Measurements from ENCODE around the gene GTF3C5.
"Not testable (repeated sequence)": the region's sequence is repeated elsewhere in the genome, so short reads cannot be mapped to it uniquely, and the experiment has no call there.

GTF3C5 gene

DNA sequence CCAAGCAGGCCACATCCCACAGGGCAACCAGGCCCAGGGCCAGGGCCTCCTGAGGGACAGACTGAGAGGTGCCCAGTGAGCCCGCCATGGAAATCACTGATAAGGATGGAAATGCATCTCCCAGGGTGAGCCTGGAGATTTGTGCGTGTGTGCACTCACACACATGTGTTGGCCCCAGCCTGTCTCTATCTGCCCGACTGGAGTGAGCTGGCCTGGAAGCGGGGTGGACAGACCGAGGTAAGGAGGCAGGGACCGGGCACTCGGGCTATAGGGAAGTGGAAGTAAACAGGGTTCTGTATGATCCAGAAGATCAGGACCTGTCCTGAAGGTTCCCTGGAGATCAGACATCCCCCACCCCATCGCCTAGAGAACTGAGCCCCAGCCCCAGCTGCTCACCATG, 34.9 kb upstream of the GTF3C5 start:
- no peak for DNase-seq (ENCODE audit: low spot score)

DNA sequence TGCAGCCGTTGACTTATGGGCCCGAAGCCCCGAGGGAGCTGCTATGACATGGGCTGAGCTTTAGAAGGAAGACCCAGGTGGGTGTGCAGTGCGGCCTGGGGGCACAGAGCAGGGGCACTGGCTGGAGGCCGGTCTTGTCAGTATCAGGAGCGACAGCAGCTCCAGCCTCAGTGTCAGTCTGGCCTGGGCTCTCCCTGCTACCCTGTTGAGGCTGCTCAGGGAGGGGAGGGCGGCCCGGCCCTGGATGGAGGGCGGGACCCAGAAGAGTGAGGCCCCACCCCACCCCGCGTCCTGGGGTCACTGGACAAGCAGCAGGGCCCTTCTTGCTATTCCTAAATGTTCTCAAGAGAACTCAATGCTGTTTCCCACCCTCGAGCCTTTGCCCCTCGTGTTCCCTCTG, 34.3 kb upstream of the GTF3C5 start:
- DNase-seq (ENCODE audit: low spot score): no peak

DNA sequence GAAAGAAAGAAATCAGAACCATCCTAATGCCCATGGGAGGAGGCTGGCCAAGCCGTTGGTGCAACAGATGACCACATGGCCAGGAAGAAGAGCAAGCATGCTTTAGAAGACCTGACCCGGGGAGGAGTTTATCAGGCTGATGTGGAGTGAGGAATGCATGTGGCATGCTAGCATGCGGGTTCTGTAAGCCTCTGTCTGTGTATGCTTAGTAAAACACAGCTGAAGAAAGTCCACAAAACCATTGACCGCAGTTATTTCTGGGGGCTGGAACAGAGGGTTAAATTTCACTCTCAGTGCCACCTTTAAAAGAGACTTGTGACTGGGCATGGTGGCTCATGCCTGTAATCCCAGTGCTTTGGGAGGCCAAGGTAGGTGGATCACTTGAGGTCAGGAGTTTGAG, 33.2 kb upstream of the GTF3C5 start:
- DNase-seq (ENCODE audit: low spot score): no peak

DNA sequence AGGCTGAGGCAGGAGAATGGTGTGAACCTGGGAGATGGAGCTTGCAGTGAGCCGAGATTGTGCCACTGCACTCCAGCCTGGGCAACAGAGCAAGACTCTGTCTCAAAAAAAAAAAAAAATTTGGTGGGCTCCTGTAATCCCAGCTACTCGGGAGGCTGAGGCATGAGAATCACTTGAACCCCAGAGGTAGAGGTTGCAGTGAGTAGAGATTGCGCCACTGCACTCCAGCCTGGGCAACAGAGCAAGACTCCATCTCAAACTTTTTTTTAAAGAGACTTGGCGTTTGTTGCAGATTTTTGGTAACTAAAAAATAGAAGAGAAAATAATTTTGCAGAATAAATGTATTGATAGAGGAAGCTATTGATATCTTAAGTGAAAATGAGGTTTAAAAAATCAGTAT, 32.6 kb upstream of the GTF3C5 start:
- not testable (repeated sequence) for DNase-seq (ENCODE audit: low spot score)

DNA sequence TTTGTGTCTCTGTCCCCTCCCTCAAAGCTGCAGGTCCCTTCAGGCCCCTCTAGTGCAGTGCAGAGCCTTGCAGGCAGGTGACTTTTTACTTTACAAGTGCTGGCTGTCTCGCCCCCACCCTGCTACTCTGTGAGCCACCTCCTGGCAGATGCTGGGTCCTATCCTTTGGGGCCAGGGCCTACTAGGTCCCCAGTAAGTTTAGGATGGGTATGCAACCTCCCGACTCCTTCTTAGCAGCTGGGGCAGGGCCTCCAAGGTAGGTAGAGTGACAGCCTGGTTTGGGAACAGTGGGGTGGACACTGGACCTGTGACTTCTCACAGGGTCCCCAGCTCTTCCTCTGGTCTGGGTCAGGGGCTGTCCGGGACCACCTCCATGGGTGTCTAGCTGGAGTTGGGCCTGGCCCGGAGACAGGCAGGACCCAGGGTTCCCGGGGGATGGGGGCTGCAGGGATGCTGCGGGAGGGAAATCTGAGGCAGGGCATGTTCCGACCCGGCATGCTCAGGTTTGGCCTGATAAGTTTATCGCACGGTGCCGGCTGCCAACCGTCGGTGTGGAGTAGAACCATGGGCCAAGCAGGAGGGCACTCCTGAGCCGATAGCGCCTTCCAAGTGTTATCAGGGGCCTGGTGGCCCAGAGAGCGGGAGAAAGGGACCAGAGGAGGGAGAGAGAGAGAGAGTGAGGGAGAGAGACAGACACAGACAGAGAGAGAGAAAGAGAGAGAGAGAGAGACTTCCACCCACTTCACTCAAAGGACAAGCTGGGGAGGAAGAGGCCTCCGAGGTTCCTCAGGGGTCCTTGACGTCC, 31.8 kb upstream of the GTF3C5 start:
- DNase-seq (ENCODE audit: low spot score): no peak

DNA sequence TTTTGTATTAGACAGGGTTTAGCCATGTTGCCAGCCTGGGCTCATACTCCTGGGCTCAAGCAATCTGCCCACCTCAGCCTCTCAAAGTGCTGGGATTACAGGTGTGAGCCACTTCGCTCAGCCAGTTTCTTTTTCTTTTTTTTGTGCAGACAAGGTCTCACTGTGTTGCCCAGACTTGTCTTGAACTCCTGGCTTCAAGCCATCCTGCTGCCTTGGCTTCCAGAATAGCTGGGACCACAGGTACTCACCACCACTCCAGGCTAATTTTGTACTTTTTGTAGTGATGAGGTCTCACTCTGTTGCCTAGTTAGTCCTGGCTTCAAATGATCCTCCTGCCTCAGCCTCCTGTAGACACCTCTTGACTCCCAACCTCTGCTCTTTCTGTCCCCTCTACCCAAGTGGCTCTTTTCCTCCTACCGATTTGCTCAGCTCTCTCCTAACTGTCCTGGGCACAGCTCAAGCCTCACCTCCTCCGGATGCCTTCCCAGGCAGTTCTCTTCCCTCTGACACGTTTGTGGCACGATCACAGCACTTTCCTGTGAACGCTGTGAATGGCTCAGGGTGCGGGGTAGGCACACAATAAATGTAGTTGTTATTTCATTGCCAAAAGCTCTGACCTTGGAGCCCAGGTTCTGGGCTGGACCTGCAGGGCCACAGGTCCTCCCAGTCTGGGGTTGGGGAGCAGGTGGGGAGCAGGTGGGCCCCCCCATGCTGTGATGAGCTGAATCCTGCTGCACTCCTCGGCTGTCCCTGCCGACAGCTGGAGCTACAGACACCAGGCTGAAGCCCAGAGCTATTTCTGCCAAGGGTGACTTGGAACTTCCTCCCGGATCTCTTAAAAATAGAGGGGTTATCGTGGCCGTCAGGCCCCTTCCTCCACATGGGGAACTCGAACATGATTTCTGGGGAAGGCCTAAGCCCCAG, 28.4 kb upstream of the GTF3C5 start:
- DNase-seq (ENCODE audit: low spot score): no peak

DNA sequence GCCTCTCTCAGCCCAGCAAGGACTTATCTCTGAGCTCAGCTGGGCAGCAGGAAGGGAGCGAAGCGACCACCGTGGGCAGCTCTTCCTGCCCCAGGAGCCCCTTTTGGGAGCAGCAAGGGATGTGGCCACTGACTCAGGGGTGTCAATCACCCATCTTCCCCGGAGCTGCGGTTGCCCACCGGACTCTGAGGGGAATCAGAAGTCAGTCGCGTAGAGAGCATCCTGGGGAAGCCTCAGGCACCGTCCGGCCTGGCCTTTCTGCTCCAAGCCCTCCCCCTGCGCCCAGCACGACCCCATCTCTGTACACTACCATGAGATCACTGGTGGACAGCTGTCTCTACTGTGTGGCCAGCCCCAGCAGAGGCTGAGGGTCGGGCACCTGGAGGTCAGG, 27.7 kb upstream of the GTF3C5 start:
- no peak for DNase-seq (ENCODE audit: low spot score)

DNA sequence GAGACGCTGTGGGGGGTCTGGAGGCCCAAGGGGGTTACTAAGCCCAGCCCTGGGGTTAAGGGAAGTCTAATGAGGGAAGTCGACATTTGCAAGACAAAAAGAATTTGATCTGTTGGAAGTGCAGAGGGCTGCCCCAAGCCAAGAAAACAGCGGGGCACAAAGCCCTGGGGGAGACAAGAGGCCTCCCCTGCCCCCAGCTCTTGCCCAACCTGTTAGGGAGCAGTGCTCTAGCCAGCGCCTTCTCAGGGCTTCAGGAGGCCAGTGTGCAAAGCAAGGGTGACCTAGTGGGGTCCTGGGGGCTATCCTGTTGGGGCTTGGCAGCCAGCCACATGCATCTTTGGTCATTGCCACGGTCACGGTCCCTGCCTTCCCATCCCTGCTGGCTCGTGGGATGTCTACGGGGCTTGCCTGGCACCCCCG, 27.1 kb upstream of the GTF3C5 start:
- no peak for DNase-seq (ENCODE audit: low spot score)

DNA sequence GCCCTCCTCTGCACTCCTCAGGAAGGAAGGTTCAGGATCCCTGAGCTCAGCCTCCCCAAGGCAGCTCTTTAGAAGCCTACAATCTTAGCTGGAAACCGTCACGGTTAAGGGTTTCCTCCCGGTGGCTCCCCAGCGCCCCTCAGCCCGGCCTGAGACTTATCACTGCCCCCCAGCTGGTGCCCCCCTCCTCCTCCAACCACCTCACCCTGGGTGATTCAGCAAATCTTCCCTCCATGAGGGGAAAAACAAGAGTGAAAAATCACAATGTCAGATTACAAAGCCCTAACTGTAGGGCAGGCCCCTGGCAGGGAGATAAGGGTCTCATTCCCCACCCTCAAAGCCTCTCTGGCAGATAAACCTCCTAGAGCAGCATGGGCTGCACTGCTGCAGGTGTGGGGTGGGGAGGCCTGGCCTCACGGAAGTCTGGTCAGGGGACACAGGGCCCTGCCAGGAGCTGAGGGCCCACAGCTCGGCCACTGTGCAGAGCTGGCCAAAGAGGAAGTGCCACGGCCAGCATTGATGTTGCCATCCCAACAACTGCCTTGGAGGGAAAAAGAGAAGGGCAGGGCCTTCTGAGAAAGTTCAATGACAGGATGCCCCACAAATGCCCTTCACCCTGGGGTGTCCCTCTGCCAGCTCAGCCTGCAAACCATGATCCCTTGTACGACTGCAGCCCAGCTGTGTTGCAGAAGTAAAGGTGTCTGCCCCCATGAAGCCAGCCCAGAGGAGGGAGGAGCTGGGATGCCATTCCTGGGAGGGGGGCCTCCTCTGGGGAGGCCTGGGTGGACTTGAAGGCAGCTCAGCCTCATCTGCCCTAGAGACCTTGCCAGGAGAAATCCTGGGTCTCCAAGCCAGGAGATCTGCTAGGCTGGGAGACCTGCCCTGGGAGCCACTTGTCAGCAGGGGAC, 26.5 kb upstream of the GTF3C5 start:
- DNase-seq (ENCODE audit: low spot score): peak; percentile 39

DNA sequence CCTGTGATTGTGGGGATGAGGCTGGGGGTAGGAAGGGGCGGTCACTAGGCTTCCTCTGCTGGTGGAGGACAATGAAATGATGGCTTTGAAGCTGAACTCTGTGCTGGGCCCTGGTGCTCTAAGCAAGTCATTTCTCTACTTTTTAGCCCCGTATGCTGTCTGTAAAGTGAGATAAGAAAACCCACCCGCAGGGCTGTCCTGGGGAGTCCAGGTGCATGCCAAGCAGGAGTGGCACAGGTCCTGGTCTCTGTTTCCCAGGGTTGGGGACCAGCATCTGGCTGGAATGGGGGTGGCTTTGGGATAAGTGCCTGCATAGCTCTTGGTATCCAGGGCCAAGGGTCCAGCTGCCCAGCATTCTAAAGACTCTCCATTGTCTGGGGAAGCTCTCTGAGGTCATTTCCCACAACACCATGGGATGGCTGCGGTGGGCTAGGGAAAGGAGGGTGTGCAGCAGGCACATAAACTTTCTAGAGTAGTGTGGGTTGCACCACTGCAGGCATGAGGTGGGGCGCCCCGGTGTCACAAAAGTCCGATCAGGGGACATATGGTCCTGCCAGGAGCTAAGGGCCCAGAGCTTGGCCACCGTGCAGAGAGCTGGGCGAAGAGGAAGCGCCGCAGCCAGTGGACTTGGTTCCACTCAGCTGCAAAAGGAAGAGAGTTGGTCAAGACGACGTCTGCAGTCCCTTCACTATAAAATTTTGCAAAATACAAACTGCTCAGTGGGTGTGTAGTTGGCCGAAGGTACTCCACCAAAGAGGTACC, 25.6 kb upstream of the GTF3C5 start:
- no peak for DNase-seq (ENCODE audit: low spot score)

DNA sequence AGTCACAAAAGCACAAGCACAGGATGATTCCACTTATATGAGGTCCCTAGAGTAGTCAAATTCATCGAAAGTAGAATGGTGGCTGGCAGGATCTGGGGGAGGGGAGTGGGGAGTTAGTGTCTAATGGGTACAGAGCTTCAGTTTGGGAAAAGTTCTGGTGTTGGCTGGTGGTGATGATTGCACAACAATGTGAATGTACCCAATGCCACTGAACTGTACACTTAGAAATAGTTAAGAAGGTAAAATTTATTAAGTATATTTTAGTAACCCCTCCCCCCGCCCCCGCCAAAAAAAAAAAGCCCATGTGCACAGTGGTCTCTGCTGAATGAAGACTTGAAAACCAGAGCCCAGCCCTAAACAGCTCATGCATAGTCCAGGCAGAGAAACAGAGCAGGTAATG, 24.8 kb upstream of the GTF3C5 start:
- DNase-seq (ENCODE audit: low spot score): no peak

DNA sequence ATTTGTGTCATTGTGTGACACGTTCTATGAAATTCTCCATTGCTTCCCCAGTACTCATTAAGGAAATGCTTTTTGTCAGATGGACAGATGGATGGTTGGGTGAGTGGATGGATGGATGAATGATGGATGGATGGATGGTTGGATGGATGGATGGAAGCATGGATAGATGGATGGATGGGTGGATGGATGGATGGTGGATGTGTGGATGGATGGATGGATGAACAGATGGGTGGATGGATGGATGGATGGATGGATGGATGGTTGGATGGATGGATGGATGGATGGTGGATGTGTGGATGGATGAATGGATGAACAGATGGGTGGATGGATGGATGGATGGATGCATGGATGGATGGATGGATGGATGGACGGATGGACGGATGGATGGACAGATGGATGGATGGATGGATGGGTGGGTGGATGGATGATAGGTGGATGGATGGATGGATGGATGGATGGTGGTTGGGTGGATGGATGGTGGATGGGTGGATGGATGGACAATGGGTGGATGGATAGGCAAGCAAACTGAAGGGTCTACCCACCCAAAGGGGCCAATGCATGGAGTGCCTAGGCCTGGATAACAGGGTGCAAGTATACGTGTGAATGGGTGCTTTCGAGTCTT, 24.0 kb upstream of the GTF3C5 start:
- DNase-seq (ENCODE audit: low spot score): no peak

DNA sequence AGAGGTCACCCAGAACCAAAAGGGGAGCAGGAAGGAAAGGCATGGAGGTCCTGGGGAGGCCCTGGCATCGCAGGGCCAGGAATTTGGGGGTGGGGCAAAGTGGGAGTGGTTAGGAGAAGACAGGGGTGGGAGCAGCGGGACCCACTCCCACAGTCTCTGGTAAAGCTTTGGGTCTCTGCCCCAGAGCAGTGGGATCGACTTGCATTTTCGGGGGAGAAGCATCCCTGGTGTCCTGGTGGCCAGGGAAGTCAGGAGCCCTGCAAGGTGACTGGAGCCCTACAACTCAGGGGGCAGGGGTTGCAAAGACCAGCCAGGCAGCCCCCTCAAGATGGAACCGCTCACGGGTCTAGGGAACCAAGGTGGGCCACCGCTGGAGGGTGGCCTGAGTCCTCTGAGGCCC, 22.4 kb upstream of the GTF3C5 start:
- no peak for DNase-seq (ENCODE audit: low spot score)

DNA sequence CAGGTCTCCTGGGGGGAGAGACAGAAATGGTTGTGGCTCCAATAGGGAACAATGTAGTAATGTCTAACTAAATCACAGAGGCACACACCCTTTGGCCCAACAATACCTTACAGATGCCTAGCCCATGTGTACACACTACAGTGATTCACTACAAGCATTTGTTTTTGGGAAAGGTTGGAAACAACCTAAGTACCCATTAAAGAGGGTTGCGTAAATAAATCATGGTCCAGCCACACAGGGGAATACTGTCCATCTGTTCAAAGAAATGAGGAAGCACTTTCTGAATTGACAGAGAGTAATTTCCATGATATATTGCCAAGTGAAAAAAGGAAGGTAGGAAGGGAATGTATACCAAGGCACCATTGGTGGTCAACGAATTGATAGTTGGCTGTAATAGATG, 22.0 kb upstream of the GTF3C5 start:
- no peak for DNase-seq (ENCODE audit: low spot score)

DNA sequence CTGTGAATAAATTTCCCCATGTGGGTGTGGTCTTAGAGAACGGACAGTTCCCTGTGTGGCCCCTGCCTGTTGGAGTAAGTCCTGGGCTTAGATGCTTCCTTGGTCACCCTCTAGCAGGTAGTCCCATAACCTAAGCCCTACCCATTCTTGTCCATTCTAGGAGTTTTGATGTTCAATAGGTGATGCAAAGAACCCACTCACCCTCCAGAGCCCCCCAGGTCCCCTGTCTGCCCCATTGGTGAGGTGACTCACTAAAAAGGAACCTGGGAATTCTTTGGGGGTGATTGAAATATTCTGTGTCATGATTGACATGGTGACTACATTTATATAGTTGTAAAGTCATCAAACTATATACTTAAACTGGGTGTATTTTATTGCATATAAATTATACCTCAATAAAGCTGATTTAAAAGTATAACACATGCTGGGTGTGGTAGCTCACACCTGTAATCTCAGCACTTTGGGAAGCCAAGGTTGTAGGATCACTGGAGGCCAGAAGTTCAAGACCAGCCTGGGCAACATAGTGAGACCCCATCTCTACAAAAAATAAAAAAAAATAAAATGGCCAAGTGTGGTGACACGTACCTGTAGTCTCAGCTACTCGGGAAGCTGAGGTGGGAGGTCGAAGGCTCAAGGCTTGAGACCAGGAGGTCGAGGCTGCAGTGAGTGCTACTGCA, 20.8 kb upstream of the GTF3C5 start:
- no peak for DNase-seq (ENCODE audit: low spot score)

DNA sequence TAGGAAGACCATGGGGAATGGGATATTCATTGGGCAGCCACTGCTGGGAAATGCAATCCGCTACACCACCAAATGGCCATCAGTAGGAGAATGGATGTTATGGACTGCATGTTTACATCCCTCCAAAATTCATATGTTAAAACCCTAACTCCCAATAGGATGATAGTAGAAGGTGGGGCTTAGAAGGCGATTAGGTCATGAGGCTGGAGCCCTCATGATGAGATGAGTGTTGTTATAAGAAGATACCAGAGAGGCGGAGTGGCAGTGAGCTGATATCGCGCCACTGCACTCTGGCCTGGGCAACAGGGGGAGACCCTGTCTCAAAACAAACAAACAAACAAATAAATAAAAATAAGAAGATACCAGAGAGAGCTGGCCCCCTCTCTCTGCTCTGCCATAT, 16.1 kb upstream of the GTF3C5 start:
- DNase-seq (ENCODE audit: low spot score): no peak

DNA sequence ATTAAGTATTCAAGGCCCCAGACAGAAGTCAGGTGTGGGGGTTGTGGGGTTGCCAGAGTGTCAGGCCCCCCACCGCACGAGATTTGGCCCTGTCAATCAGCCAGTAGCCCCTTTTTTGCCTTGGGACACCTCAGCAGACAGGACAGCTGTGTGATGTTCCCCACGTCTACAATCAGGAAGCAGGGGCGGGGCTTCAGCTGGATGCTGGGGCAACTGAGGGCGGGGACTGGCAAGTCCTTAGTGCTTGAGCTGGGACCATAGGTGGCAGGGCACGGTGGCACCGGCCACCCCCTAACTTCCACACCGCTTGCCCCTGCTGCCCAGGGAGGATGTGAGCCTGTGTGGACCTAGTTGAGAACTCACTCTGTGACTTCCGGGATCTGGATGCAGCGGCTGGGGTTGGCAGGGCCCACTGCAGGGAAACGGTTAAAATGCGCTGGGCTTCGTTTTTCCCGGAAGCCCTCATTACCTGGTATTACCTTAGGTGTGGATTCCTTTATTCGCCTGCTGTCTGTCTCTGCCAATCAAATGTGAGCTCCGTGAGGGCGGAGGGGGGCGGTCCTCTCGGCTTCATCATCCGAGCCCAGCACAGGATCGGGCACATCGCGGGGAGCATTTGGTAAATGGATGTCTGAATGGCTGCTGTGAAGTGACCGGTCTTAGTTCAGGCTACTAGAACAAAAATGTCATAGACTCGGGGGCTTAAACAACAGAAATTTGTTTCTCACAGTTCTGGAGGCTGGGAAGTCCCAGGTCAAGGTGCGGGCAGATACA, 7.5 kb upstream of the GTF3C5 start:
- no peak for DNase-seq (ENCODE audit: low spot score)

DNA sequence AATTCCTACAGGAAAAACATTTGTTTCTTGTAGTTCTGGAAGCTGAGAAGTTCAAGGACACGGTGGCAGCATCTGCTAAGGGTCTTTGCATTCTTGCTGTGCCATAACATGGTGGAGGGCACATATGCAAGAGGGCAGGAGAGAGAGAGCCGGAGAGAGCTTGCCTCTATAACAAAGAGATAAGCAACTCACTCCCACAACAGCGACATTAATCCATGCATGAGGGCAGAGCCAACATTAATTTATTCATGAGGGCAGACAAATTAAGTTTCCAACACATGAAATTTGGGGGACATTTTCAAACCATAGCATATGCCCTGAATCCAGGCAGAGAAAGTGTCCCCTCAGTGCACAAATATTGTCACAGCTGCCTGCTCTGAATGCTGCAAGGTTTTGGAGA, 4.4 kb upstream of the GTF3C5 start:
- no peak for DNase-seq (ENCODE audit: low spot score)

DNA sequence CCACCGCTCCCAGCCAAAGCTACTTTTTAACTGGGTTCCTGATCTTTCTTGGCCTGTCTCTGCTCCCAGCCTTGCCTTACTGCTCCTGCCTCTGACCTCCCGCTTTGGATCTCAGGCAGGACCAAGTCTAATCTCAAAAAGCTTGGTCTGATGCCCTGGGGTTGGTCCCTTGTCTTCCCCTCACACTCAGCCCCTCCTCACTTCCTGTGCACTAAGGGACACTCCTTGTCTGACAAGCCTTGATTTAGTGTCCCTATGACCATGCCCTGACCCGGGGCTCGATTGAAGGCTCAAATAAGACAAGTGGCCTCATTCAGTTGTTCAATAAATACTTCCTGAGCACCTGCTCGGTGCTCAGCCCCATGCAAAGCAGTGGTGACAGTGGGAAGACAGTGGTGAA, 3.7 kb upstream of the GTF3C5 start:
- DNase-seq (ENCODE audit: low spot score): no peak

DNA sequence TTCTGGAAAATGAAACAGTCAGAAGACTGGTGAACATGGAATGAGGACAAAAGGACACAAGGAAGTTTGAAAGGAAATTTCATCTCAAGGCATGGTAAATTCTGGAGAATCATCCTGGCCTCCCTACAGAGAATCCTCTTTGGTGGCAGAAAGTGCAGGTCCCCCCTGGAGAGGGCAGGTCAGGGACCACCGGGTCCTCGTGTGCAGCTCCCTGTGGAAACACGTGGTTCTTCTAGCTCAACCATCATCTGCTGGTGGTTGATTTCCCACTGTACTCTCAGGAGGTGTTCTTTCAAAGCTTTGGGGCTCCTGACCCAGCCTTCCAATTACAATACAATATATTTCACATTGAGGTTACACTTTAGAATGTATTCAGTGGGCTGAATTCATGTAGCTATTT, 2.6 kb upstream of the GTF3C5 start:
- DNase-seq (ENCODE audit: low spot score): no peak

Measured in Ammon's horn (tissue), 1 donor.